Spinal cord (tissue), 10 donors: Measurements from ENCODE around the gene PATJ. TPM values are rescaled to one million over a fixed set of nuclear protein-coding genes. Genes with fewer than 3 reads are reported as not detected.
"Not testable (repeated sequence)": the region's sequence is repeated elsewhere in the genome, so short reads cannot be mapped to it uniquely, and the experiment has no call there.

Experiments
- DNase-seq, 6 donors: peaks; one replicate each; pipeline versions ENCODE4 v3.0.0 to v3.0.0-alpha.2; 2013 to 2015; ENCODE audit warnings: low spot score in 6 of 6, low read depth in 4 of 6
- H3K27ac ChIP-seq: one replicate; pipeline ENCODE4 v1.5.1; 2013; ENCODE audit warnings: low read depth, low read length, control low read depth
- H3K27me3 ChIP-seq: one replicate; pipeline ENCODE4 v1.6.1; 2013; ENCODE audit warnings: low read length; ENCODE audit not compliant: control insufficient read depth, insufficient read depth
- H3K36me3 ChIP-seq: one replicate; pipeline ENCODE4 v1.6.1; 2013; ENCODE audit warnings: low read length; ENCODE audit not compliant: control insufficient read depth, insufficient read depth
- H3K4me1 ChIP-seq: one replicate; pipeline ENCODE4 v1.6.1; 2013; ENCODE audit warnings: low read length; ENCODE audit not compliant: control insufficient read depth, insufficient read depth
- H3K4me3 ChIP-seq: one replicate; pipeline ENCODE4 v1.5.1; 2013; ENCODE audit warnings: low read depth, low read length, control low read depth
- H3K9me3 ChIP-seq: one replicate; pipeline ENCODE4 v1.6.1; 2013; ENCODE audit warnings: low read length; ENCODE audit not compliant: control insufficient read depth, insufficient read depth
- WGBS: methylation state at CpG from one replicate; pipeline ENCODE4 v1.1.5; 2013; ENCODE audit warnings: missing lambda C conversion rate; ENCODE audit not compliant: insufficient coverage; 5-methylcytosine and 5-hydroxymethylcytosine counted together
- long read RNA-seq, 4 donors: transcript quantifications; one replicate each; lab custom pipeline, GENCODE V29; 2026
- polyA plus RNA-seq, 2 donors: library from polyadenylated mRNA; unstranded; fragments of 120-200 nt; gene quantifications; one replicate each; pipeline ENCODE4 v1.2.1, GENCODE V29; 2013; ENCODE audit not compliant: insufficient read length in 2 of 2
- total RNA-seq, 2 donors: library from RNA; depleted of rRNA in 1 of 2; stranded (reverse); fragments of 120-200 nt in 1 of 2; fragments of >200 nt in 1 of 2; gene quantifications; one replicate each; pipeline versions ENCODE4 v1.2.3 to v1.2.4, GENCODE V29; 2013 to 2014
- donor health status: healthy.

PATJ gene, protein sequence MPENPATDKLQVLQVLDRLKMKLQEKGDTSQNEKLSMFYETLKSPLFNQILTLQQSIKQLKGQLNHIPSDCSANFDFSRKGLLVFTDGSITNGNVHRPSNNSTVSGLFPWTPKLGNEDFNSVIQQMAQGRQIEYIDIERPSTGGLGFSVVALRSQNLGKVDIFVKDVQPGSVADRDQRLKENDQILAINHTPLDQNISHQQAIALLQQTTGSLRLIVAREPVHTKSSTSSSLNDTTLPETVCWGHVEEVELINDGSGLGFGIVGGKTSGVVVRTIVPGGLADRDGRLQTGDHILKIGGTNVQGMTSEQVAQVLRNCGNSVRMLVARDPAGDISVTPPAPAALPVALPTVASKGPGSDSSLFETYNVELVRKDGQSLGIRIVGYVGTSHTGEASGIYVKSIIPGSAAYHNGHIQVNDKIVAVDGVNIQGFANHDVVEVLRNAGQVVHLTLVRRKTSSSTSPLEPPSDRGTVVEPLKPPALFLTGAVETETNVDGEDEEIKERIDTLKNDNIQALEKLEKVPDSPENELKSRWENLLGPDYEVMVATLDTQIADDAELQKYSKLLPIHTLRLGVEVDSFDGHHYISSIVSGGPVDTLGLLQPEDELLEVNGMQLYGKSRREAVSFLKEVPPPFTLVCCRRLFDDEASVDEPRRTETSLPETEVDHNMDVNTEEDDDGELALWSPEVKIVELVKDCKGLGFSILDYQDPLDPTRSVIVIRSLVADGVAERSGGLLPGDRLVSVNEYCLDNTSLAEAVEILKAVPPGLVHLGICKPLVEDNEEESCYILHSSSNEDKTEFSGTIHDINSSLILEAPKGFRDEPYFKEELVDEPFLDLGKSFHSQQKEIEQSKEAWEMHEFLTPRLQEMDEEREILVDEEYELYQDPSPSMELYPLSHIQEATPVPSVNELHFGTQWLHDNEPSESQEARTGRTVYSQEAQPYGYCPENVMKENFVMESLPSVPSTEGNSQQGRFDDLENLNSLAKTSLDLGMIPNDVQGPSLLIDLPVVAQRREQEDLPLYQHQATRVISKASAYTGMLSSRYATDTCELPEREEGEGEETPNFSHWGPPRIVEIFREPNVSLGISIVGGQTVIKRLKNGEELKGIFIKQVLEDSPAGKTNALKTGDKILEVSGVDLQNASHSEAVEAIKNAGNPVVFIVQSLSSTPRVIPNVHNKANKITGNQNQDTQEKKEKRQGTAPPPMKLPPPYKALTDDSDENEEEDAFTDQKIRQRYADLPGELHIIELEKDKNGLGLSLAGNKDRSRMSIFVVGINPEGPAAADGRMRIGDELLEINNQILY (N-terminal part only)
- total RNA-seq = 10 to 100 TPM; 43.3 to 58.2 TPM
- polyA plus RNA-seq = 10 to 100 TPM; 18.8 to 32.3 TPM
- long read RNA-seq, donor 1 = 0 reads
- long read RNA-seq, donor 2 = 0 reads
- long read RNA-seq, donor 3 = 0 reads
- long read RNA-seq, donor 4 = 0 reads

DNA sequence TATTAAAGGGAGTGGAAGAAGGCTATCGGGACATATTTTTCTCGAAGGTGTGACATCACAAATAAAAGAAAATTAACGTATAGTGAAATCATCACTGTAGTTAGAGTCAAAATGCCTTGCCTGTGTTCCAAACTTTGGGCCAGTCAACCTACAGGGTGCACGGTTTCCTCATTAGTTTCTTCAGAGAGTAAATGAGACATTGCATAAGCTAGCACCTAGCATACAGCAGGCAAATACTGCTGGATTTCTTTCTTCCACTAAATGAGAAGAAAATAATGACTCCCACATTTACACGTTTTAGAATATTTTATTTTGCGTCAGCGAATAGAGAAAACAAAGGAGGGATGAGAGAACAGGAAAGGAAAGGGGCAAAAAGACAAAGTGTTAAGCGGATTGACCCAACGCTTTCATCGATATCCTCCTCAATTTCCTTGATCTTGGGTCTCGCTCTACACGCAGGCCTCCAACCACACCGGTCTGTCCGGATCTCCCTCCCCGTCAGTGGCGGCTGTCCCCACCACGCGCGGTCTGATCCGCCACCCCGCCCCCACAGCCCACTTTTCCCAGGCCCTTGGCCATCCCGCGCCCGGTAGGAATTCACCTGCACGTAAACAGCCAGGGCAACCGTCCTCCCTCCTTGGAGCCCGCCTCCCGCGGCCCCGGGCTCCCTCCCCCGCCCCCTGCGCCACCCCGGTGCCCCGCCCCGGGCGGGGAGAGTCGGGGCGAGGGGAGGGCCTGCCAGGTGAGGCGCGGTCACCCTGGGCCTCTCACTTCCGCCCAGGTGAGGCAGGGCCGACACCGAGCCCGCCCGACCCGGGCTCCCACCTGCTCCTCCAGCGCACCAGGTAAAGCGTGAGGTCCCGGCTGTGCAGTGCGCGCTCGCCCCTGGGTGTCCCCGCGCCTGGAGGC lies at the start of gene PATJ:
TSS of gene PATJ (plus strand) at position 770 of the 909 bp plus-strand sequence. CDS start 20,413 bp downstream, outside the sequence.
- Histone ChIP-seq H3K4me1 (peaks cover 4% of the 10 kb centered on the region), H3K9me3 (no peaks in the 10 kb centered on the region), H3K27me3 (no peaks in the 10 kb centered on the region), H3K27ac (peak within 1 kb of the TSS; percentile 94), H3K36me3 (no peaks in the 10 kb centered on the region), H3K4me3 (peak within 1 kb of the TSS; percentile 78)
- WGBS = 5% methylated on average over 40 of the region's 54 CpGs
- DNase-seq = peak; percentile 31 to 84 (median 54)

DNA sequence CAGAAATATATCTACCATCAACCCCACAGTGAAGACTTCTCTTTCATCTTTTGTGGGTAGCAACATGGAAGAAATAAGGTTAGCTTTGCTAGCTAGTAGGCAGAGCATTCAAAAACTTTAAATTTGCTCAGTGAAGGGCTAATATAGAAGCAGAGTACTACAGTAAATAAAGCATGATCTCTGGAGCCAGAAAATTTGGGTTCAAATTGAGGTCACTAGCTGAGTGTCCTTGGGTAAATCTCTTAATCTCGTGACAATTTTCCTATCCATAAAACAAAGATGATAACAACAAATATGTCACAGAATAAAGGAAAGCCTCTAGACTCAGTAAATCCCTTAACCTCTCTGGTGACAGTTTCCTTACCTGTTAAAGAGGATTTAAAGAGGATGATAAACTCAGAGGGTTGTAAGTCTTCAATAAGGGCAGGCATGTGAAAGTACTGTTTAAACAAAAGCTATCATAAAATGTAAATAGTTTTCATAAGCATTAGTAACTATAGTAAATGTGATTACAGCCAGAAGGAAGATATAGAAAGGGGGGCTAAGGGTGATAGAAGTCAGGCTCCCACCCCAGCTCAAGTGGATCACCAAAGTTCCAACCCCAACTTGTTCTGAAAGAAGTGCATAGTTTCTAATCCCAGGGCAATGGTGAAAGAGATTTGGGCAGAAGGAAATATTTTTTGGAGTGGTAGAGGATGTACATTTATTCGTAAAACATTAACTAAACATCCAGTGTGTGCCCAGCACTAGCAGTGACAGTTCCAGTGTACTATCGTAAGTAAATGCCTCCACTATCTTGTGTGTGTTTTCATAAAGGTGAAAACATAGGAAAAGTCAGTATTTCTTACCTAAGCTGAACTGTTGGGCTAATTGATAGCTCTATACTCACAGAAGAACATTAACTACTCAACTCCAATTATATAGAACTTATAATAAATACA lies 42.1 kb upstream of the PATJ start:
- no CpG with 5 or more reads among the region's 3 CpGs for WGBS
- Histone ChIP-seq H3K36me3 (peaks cover 24% of the 10 kb centered on the region), H3K27ac (no peak overlapping the region), H3K9me3 (no peaks in the 10 kb centered on the region), H3K4me3 (no peak overlapping the region), H3K27me3 (no peaks in the 10 kb centered on the region), H3K4me1 (no peaks in the 10 kb centered on the region)
- no peak for DNase-seq

DNA sequence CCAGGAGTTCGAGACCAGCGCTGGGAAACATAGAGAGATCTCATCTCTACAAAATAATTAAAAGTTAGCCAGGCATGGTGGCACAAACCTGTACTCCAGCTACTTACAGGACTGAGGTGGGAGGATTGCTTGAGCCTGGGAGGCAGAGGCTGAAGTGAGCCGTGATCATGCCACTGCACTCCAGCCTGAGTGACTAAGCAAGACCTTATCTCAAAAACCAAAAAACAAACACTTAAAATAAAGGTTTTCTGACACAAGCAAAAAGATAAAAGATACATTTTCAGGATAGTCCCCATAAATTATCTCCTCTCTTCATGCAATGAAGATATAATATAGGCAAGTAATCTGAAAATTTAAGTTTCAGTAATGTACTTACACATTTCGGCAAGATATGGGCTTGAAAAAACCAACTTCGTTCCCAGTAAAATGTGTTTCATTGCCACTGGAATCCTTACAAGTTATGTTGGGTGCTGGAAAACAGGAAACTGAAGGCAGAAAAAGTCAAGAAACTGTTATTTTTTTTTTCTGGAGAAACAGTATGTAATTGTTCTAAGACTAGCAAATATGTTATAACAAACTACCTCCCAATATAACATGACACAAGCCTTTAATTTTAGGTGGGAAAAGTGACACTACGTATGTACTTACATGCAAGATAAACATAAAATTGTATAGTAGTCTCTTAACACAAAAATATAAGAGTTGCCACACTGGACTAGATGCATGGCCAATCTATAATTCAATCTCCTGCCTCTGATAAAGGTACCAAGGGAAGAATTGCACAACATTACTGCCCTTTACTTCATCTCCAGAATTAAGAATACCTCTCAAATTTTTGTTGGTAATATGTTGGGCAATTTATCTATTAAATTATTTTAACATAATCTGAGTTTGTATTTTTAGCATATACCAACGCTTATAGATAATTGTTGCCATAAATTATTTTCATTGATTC lies 33.0 kb upstream of the PATJ start:
- H3K4me3 ChIP-seq = no peak overlapping the region
- H3K27me3 ChIP-seq = no peaks in the 10 kb centered on the region
- H3K4me1 ChIP-seq = no peaks in the 10 kb centered on the region
- H3K36me3 ChIP-seq = peaks cover 19% of the 10 kb centered on the region
- H3K27ac ChIP-seq = no peak overlapping the region
- no peak for DNase-seq
- WGBS = 100% methylated on average over 1 of the region's 7 CpGs
- H3K9me3 ChIP-seq = no peaks in the 10 kb centered on the region

DNA sequence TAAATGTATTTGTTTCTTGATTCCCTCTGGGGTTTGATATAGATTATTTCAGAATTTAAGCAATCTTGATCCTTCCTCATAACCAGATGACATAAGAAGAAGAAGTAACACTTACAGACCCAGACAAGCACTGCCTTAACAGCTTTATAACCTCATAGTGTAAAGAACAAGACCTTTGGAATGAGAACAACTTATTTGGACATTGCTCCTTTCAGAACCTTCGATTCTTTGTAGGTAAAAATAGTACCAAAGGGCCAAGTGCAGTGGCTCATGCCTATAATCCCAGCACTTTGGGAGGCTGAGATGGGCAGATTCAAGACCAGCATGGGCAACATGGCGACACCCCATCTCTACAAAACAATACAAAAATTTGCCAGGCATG lies 32.4 kb upstream of the PATJ start:
- Histone ChIP-seq H3K36me3 (peaks cover 16% of the 10 kb centered on the region), H3K9me3 (no peaks in the 10 kb centered on the region), H3K4me3 (no peak overlapping the region), H3K27me3 (no peaks in the 10 kb centered on the region), H3K27ac (no peak overlapping the region), H3K4me1 (no peaks in the 10 kb centered on the region)
- no CpG with 5 or more reads among the region's 2 CpGs for WGBS
- DNase-seq = no peak

DNA sequence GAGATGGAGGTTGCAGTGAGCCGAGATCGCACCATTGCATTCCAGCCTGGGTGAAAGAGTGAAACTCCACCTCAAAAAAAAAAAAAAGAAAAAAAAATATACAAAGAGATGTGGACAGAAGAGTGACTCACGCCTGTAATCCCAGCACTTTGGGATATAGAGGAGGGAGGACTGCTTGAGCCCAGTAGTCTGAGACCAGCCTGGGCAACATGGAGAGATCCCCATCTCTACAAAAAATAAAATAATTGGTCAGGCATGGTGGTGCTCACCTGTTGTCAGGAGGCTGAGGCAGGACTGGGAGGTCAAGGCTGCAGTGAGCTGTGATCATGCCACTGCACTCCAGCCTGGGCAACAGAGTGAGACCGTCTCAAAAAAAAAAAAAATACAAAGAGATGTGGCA lies 31.0 kb upstream of the PATJ start:
- not testable (repeated sequence) for H3K4me1 ChIP-seq, H3K9me3 ChIP-seq, DNase-seq, H3K27ac ChIP-seq, H3K27me3 ChIP-seq, H3K4me3 ChIP-seq
- 67% methylated on average over 1 of the region's 4 CpGs for WGBS
- peaks cover 13% of the 10 kb centered on the region for H3K36me3 ChIP-seq

DNA sequence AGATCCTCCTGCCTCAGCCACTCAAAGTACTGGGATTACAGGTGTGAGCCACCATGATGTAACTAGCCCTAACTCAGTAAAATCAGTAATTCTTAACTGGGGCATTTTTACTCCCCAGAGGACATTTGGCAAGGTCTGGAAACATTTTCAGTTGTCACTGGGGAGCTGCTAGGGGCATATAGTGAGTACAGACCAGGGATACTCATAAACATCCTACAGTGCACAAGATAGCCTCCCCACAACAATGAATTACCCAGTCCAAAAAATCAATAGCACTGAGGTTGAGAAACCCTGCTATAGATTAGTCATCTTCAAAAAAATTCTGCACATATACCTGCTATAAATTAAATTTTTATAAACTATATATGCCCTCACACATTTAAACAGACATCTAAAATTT lies 30.3 kb upstream of the PATJ start:
- Histone ChIP-seq H3K4me1 (no peaks in the 10 kb centered on the region), H3K9me3 (no peaks in the 10 kb centered on the region), H3K36me3 (peaks cover 11% of the 10 kb centered on the region), H3K4me3 (no peak overlapping the region), H3K27ac (no peak overlapping the region), H3K27me3 (no peaks in the 10 kb centered on the region)
- no peak for DNase-seq

DNA sequence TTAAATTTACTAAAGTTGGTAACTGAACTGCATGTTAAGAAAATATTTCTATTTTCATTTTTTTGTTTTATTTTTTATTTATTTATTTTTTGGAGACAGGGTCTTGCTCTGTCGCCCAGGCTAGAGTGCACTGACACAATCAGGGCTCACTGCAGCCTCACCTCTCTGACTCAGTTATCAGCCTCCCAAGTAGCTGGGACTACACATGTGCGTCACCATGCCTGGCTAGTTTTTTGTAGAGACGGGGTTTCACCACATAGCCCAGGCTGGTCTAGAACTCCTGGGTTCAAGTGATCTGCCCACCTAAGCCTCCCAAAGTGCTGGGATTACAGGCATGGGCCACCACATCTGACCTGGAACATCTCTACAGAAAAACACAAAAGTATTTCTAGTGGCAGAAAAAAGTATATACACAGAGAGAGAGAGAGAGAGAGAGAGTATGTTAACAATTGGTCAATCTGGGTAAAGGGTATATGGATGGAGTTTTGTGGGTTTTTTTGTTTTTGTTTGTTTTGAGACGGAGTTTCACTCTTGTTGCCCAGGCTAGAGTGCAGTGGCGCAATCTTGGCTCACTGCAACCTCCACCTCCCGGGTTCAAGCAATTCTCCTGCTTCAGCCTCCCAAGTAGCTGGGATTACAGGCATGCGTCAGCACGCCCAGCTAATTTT lies 23.1 kb upstream of the PATJ start:
- 87% methylated on average over 5 of the region's 8 CpGs for WGBS
- H3K27me3 ChIP-seq, H3K4me1 ChIP-seq: not testable (repeated sequence)

More for the DNA sequence above, 23.1 kb upstream of the PATJ start:
- H3K36me3 ChIP-seq = peaks cover 17% of the 10 kb centered on the region
- H3K4me3 ChIP-seq, H3K27ac ChIP-seq, H3K9me3 ChIP-seq, DNase-seq: not testable (repeated sequence)
